ENCODE data around the gene CFAP157. TPM values are rescaled to one million over a fixed set of nuclear protein-coding genes. Genes with fewer than 3 reads are reported as not detected.

The CFAP157 gene
- total RNA-seq, 1 donor from 2014 or later, result 1.3 TPM

- H3K36me3 Mint-ChIP-seq (ENCODE audit: insufficient read depth), result no peaks in the 10 kb centered on the region
- no peak for TF ChIP-seq CTCF (IDR thresholded peaks at IDR 0.05; ENCODE audit: unreplicated experiment)
- DNase-seq (ENCODE audit: low spot score, unreplicated experiment), result no peak
- H3K27ac Mint-ChIP-seq, result no peak overlapping the region
- no peaks in the 10 kb centered on the region for H3K27me3 Mint-ChIP-seq
- H3K9me3 Mint-ChIP-seq (ENCODE audit: low read depth), result no peaks in the 10 kb centered on the region
- H3K4me1 Mint-ChIP-seq (ENCODE audit: low read depth), result no peaks in the 10 kb centered on the region
- no peak overlapping the region for H3K4me3 Mint-ChIP-seq (ENCODE audit: low read depth)
These were observed 22.0 kb downstream of the CFAP157 start for GRCh38 chr9:127728808-127729207.

GRCh38 chr9:127729522-127730256, 22.9 kb downstream of the CFAP157 start:
- DNase-seq (ENCODE audit: low spot score, unreplicated experiment), result no peak
- no peaks in the 10 kb centered on the region for H3K27me3 Mint-ChIP-seq
- no peaks in the 10 kb centered on the region for H3K9me3 Mint-ChIP-seq (ENCODE audit: low read depth)
- TF ChIP-seq CTCF (IDR thresholded peaks at IDR 0.05; ENCODE audit: unreplicated experiment), result no peak
- H3K36me3 Mint-ChIP-seq (ENCODE audit: insufficient read depth), result no peaks in the 10 kb centered on the region
- H3K4me3 Mint-ChIP-seq (ENCODE audit: low read depth), result no peak overlapping the region
- peak overlapping the region; percentile 70 for H3K27ac Mint-ChIP-seq
- no peaks in the 10 kb centered on the region for H3K4me1 Mint-ChIP-seq (ENCODE audit: low read depth)

GRCh38 chr9:127730262-127730661, 23.5 kb downstream of the CFAP157 start:
- Mint-ChIP-seq H3K4me3 (ENCODE audit: low read depth) (no peak overlapping the region), H3K36me3 (ENCODE audit: insufficient read depth) (no peaks in the 10 kb centered on the region), H3K9me3 (ENCODE audit: low read depth) (no peaks in the 10 kb centered on the region), H3K27ac (peak overlapping the region; percentile 70), H3K27me3 (no peaks in the 10 kb centered on the region), H3K4me1 (ENCODE audit: low read depth) (no peaks in the 10 kb centered on the region)
- TF ChIP-seq CTCF (IDR thresholded peaks at IDR 0.05; ENCODE audit: unreplicated experiment), result no peak
- DNase-seq (ENCODE audit: low spot score, unreplicated experiment), result no peak

- no peak for DNase-seq (ENCODE audit: low spot score, unreplicated experiment)
- Mint-ChIP-seq H3K4me1 (ENCODE audit: low read depth) (no peaks in the 10 kb centered on the region), H3K4me3 (ENCODE audit: low read depth) (no peak overlapping the region), H3K27ac (no peak overlapping the region), H3K27me3 (no peaks in the 10 kb centered on the region), H3K9me3 (ENCODE audit: low read depth) (no peaks in the 10 kb centered on the region), H3K36me3 (ENCODE audit: insufficient read depth) (no peaks in the 10 kb centered on the region)
- no peak for TF ChIP-seq CTCF (IDR thresholded peaks at IDR 0.05; ENCODE audit: unreplicated experiment)
These were observed 24.1 kb downstream of the CFAP157 start for GRCh38 chr9:127730799-127731410.

GRCh38 chr9:127731938-127732337, 25.1 kb downstream of the CFAP157 start:
- Mint-ChIP-seq H3K4me1 (ENCODE audit: low read depth) (no peaks in the 10 kb centered on the region), H3K27ac (no peak overlapping the region), H3K4me3 (ENCODE audit: low read depth) (no peak overlapping the region), H3K9me3 (ENCODE audit: low read depth) (no peaks in the 10 kb centered on the region), H3K27me3 (no peaks in the 10 kb centered on the region), H3K36me3 (ENCODE audit: insufficient read depth) (no peaks in the 10 kb centered on the region)
- DNase-seq (ENCODE audit: low spot score, unreplicated experiment), result no peak
- no peak for TF ChIP-seq CTCF (IDR thresholded peaks at IDR 0.05; ENCODE audit: unreplicated experiment)

Data from progenitor cell of endocrine pancreas (in vitro differentiated cells).